Calu3 (cell line): ENCODE data around the gene RNF222. TPM values are rescaled to one million over a fixed set of nuclear protein-coding genes. Genes with fewer than 3 reads are reported as not detected.

Experiments
- BruUV-seq: library from RNA; stranded (reverse); fragments of 400-500 nt; replicated peaks from 2 replicates; lab custom pipeline; 2021; lab: Mats Ljungman, UMichigan
- CTCF ChIA-PET: fragments of 300-600 bp; sonication (Branson Sonifier 250); formaldehyde crosslinking; loops from one replicate; lab custom pipeline; 2022; ENCODE audit warnings: antibody characterized with exemption; lab: Charles Lee
- DNase-seq: peaks from one replicate; pipeline ENCODE4 v3.0.0; 2022
- H3K27ac Mint-ChIP-seq: one replicate; pipeline ENCODE4 v1.8.0; 2022; ENCODE audit warnings: mixed read lengths; ENCODE audit not compliant: unreplicated experiment
- H3K27me3 Mint-ChIP-seq: one replicate; pipeline ENCODE4 v1.8.0; 2022; ENCODE audit warnings: mixed read lengths; ENCODE audit not compliant: unreplicated experiment
- H3K36me3 Mint-ChIP-seq: one replicate; pipeline ENCODE4 v1.8.0; 2022; ENCODE audit warnings: mild to moderate bottlenecking, moderate library complexity, mixed read lengths; ENCODE audit not compliant: insufficient read depth, unreplicated experiment
- H3K4me1 Mint-ChIP-seq: one replicate; pipeline ENCODE4 v1.8.0; 2022; ENCODE audit warnings: mild to moderate bottlenecking, low read depth, mixed read lengths; ENCODE audit not compliant: unreplicated experiment
- H3K4me3 Mint-ChIP-seq: one replicate; pipeline ENCODE4 v1.8.0; 2022; ENCODE audit warnings: mild to moderate bottlenecking, low read depth, moderate library complexity, mixed read lengths; ENCODE audit not compliant: unreplicated experiment
- H3K9me3 Mint-ChIP-seq: one replicate; pipeline ENCODE4 v1.8.0; 2022; ENCODE audit warnings: low read depth, mixed read lengths; ENCODE audit not compliant: unreplicated experiment
- intact Hi-C: fragments of 100-400 bp; cut with micrococcal nuclease; formaldehyde crosslinking; loops from one replicate; pipeline ENCODE4 v1.10.0; 2022; ENCODE audit not compliant: unreplicated experiment
- total RNA-seq: library from RNA; stranded (reverse); gene quantifications from 2 replicates; pipeline ENCODE4 v1.2.3, GENCODE V29; 2022
- TF ChIP-seq, protein P1 (sequence below): fragments of 200-600 bp; IDR thresholded peaks from one replicate; pipeline ENCODE4 v1.8.0; 2022; ENCODE audit warnings: antibody characterized with exemption; ENCODE audit not compliant: unreplicated experiment

RNF222 gene
- total RNA-seq, 1 experiment from 2014 or later = not detected

DNA sequence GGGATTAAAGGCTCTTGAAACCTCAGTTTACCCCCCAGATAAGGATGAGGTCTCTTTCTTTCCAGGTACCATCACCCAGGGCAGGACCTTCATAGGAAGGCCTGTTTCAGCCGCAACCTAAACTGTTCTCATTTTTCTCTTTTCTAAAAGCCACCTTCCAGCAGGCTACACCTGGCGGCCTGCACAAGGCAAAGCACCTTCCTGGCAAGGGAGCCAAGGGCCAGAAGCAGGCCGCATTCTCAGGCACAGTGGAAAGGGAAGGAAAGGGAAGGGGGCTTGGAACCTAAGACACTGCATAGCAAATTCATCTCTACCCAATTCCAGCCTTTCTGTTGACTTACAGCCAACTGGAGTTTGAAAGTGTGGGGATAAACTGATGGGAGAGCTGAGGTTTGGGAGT, 29.2 kb upstream of the RNF222 start:
- BruUV-seq = no TSS peak
- no peak for DNase-seq
- Mint-ChIP-seq H3K4me1 (no peaks in the 10 kb centered on the region), H3K27me3 (peaks cover 14% of the 10 kb centered on the region), H3K9me3 (no peaks in the 10 kb centered on the region), H3K4me3 (no peak overlapping the region), H3K27ac (no peak overlapping the region), H3K36me3 (no peaks in the 10 kb centered on the region)
- CTCF ChIA-PET = no interaction called here
- TF ChIP-seq, protein P1, sequence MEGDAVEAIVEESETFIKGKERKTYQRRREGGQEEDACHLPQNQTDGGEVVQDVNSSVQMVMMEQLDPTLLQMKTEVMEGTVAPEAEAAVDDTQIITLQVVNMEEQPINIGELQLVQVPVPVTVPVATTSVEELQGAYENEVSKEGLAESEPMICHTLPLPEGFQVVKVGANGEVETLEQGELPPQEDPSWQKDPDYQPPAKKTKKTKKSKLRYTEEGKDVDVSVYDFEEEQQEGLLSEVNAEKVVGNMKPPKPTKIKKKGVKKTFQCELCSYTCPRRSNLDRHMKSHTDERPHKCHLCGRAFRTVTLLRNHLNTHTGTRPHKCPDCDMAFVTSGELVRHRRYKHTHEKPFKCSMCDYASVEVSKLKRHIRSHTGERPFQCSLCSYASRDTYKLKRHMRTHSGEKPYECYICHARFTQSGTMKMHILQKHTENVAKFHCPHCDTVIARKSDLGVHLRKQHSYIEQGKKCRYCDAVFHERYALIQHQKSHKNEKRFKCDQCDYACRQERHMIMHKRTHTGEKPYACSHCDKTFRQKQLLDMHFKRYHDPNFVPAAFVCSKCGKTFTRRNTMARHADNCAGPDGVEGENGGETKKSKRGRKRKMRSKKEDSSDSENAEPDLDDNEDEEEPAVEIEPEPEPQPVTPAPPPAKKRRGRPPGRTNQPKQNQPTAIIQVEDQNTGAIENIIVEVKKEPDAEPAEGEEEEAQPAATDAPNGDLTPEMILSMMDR = no peak
- intact Hi-C loops = no loop called here

DNA sequence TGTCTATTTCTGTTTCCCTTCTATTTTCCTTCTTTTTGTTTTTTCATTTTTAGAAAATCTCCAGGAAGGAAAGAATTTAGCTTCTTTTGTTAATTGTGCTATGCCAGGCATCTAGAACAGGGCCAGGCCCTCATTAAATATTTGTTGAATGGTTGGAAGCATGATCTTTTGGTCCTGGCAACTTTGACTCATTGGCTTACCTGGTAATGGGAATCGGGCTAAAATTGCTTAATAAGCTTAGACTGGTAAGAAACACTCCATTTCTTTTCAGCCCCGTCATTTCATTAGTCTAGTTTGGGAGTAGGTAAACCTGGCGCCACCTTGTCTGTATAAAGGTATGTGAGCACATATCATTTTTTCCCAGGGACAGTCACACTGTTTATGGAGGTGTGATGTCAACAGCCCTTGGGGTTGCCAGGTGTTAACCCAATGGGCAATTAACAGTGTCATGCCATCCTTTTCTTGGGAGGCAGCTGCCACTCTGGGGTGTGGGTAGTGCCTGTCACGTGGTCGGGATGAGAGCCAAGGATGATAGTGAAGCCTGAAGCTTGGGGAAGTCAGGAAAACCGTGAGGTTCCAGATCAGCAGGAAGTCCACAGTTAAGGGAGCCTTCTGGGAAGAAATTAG, 28.6 kb upstream of the RNF222 start:
- intact Hi-C loops = no loop called here
- Mint-ChIP-seq H3K27ac (no peak overlapping the region), H3K9me3 (no peaks in the 10 kb centered on the region), H3K27me3 (peaks cover 14% of the 10 kb centered on the region), H3K36me3 (no peaks in the 10 kb centered on the region), H3K4me1 (no peaks in the 10 kb centered on the region), H3K4me3 (no peak overlapping the region)
- no TSS peak for BruUV-seq
- CTCF ChIA-PET = no interaction called here
- no peak for DNase-seq
- TF ChIP-seq, protein P1 = no peak

DNA sequence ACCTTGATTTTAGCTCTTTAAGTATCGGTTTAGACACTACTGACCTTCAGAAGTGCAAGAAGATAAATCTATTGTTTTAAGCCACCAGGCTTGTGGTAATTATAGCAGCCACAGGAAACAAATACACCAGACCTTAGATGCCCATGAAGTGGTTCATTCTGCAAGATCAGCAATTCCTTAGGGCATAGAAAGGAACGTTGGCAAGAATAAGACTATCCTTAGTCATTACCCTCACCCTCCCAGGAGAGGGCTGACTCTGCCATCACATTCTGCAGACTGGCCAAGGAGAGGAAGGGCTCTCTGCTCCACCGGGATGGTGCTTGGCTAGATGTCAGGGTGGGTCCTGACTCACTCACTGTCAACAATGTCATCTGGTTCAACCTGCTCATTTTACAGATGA, 23.9 kb upstream of the RNF222 start:
- BruUV-seq = no TSS peak
- CTCF ChIA-PET = no interaction called here
- no peaks in the 10 kb centered on the region for H3K36me3 Mint-ChIP-seq
- intact Hi-C loops = no loop called here
- no peak for DNase-seq
- H3K27ac Mint-ChIP-seq = no peak overlapping the region
- no peak overlapping the region for H3K4me3 Mint-ChIP-seq
- peaks cover 19% of the 10 kb centered on the region for H3K27me3 Mint-ChIP-seq
- TF ChIP-seq, protein P1 = no peak
- no peaks in the 10 kb centered on the region for H3K9me3 Mint-ChIP-seq
- no peaks in the 10 kb centered on the region for H3K4me1 Mint-ChIP-seq

DNA sequence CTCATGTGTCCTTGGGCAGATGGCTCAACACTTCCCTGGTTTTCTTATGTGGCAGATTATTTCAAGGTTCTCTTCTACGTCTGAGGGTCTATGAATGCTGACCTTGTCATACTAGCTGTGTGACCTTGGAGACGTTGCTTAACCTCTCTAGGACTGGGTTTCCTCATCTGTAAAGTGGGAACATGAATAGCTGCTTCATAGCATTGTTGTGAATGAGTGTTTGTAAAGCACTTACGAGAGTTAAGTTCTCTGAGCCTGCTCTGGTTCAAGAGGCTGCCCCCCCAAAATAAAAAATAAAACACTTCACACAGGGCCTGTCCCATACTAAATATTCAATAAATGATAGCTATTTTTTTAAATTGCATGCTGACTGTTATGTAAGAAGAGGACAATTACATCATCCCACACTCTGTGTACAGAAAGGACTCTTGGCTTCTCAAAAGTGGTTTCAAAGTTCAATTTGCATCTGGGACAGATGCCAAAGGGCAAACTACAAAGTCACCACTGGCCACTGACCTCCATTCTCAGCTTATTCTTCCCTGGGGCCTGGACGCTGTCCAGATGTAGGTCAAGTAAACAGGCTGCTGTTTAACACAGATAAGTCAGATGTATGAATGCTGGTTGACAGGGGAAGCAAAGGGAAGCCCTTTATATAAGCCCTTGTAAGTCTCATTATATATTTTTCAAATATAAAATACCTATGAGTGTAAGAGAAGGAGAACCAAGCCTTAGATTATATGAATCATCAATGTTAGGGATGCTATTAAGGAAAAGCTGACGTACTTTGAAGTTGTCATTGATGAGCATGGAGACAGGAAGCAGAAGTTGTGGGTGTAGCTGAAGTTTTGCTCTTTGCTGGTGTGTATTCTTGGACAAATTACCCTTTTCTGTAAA, 22.7 kb upstream of the RNF222 start:
- TF ChIP-seq, protein P1 = no peak
- no peak for DNase-seq
- CTCF ChIA-PET = interaction anchor here (0.6 to 1.4 kb wide), 3 partner anchors 10 to 320 kb away, joined by 3 read pairs; partner anchors contain the start of gene NDEL1
- Mint-ChIP-seq H3K4me1 (no peaks in the 10 kb centered on the region), H3K9me3 (no peaks in the 10 kb centered on the region), H3K27me3 (peaks cover 25% of the 10 kb centered on the region), H3K4me3 (no peak overlapping the region), H3K27ac (no peak overlapping the region), H3K36me3 (no peaks in the 10 kb centered on the region)
- intact Hi-C loops = no loop called here
- BruUV-seq = no TSS peak
